Hepatocyte (in vitro differentiated cells): Measurements from ENCODE around the gene WDR1. TPM values are rescaled to one million over a fixed set of nuclear protein-coding genes. Genes with fewer than 3 reads are reported as not detected.

Source experiments
- DNase-seq: peaks from one replicate; pipeline ENCODE4 v3.0.0-alpha.2; 2016; ENCODE audit warnings: low spot score
- H2AFZ ChIP-seq: fragments of 200-600 bp; sonication (generic); 2 replicates; pipeline ENCODE4 v1.6.0; 2016; ENCODE audit warnings: antibody characterized with exemption, mild to moderate bottlenecking
- H3K27ac ChIP-seq: fragments of 200-600 bp; sonication (generic); 2 replicates; pipeline ENCODE4 v1.5.1; 2016; ENCODE audit warnings: mild to moderate bottlenecking
- H3K27me3 ChIP-seq: fragments of 200-600 bp; sonication (generic); 2 replicates; pipeline ENCODE4 v1.6.1; 2016
- H3K36me3 ChIP-seq: fragments of 200-600 bp; sonication (generic); replicated peaks from 2 replicates; pipeline ENCODE4 v1.5.1; 2016; ENCODE audit warnings: low read depth; ENCODE audit not compliant: insufficient read depth
- H3K4me1 ChIP-seq: fragments of 200-600 bp; sonication (generic); 2 replicates; pipeline ENCODE4 v1.5.1; 2016; ENCODE audit warnings: mild to moderate bottlenecking, moderate library complexity; ENCODE audit not compliant: insufficient read depth
- H3K4me2 ChIP-seq: fragments of 200-600 bp; sonication (generic); 2 replicates; pipeline ENCODE4 v1.6.0; 2016
- H3K4me3 ChIP-seq: fragments of 200-600 bp; sonication (generic); 2 replicates; pipeline ENCODE4 v1.5.1; 2016; ENCODE audit warnings: mild to moderate bottlenecking
- H3K79me2 ChIP-seq: fragments of 200-600 bp; sonication (generic); 2 replicates; pipeline ENCODE4 v1.6.0; 2017; ENCODE audit warnings: mild to moderate bottlenecking
- H3K9me2 ChIP-seq: fragments of 200-600 bp; sonication (generic); replicated peaks from 2 replicates; pipeline ENCODE4 v1.6.0; 2017; ENCODE audit warnings: mild to moderate bottlenecking; ENCODE audit not compliant: insufficient read depth
- H3K9me3 ChIP-seq: fragments of 200-600 bp; sonication (generic); 2 replicates; pipeline ENCODE4 v1.5.1; 2016; ENCODE audit warnings: low read depth, mild to moderate bottlenecking
- H4K20me1 ChIP-seq: fragments of 200-600 bp; sonication (generic); 2 replicates; pipeline ENCODE4 v1.6.0; 2016; ENCODE audit warnings: mild to moderate bottlenecking; ENCODE audit not compliant: insufficient read depth, poor library complexity, severe bottlenecking
- CTCF ChIP-seq: fragments of 200-600 bp; sonication (generic); IDR thresholded peaks from 2 replicates; pipeline ENCODE4 v1.5.1; 2016; ENCODE audit warnings: antibody characterized with exemption, mild to moderate bottlenecking; ENCODE audit not compliant: poor library complexity
- EZH2 ChIP-seq: fragments of 200-600 bp; sonication (generic); IDR thresholded peaks from 2 replicates; pipeline ENCODE4 v1.6.1; 2016; ENCODE audit warnings: antibody characterized with exemption, mild to moderate bottlenecking, borderline replicate concordance
- EZH2phosphoT487 ChIP-seq: fragments of 200-600 bp; sonication (generic); IDR thresholded peaks from one replicate; pipeline ENCODE4 v1.6.1; 2018; ENCODE audit warnings: antibody characterized with exemption, mild to moderate bottlenecking, low read depth, moderate library complexity; ENCODE audit not compliant: unreplicated experiment, severe bottlenecking
- whole genome bisulfite sequencing: methylation state at CpG from one replicate; pipeline ENCODE4 v1.1.6; 2016; ENCODE audit warnings: low lambda C conversion rate; ENCODE audit errors: missing lambda C conversion rate; 5-methylcytosine and 5-hydroxymethylcytosine counted together
- polyA plus RNA-seq: library from polyadenylated mRNA; unstranded; fragments of >200 nt; fragmentation: Nextera tagmentation; extraction: Ambion mirVana; gene quantifications from 2 replicates; pipeline ENCODE4 v1.2.1, GENCODE V29; 2016
- total RNA-seq: library from RNA; depleted of rRNA; stranded (reverse); fragments of >200 nt; gene quantifications from 2 replicates; pipeline ENCODE4 v1.2.3, GENCODE V29; 2014

The WDR1 gene
- total and polyA plus RNA-seq, 2 experiments from 2014 or later = 176 to 179 TPM

- no peaks in the 10 kb centered on the region for H3K36me3 ChIP-seq
- H3K27ac ChIP-seq = peak overlapping the region; percentile 69
- DNase-seq = peak; percentile 71
- peaks cover 83% of the 10 kb centered on the region for H3K79me2 ChIP-seq
- no peak overlapping the region for H3K4me2 ChIP-seq
- H4K20me1 ChIP-seq = peaks cover 55% of the 10 kb centered on the region
- no peak for TF ChIP-seq CTCF
- no peak for TF ChIP-seq EZH2phosphoT487
- TF ChIP-seq EZH2 = no peak
- peaks cover 31% of the 10 kb centered on the region for H3K4me1 ChIP-seq
- no peak overlapping the region for H3K4me3 ChIP-seq
- no peaks in the 10 kb centered on the region for H3K9me2 ChIP-seq
- no peak overlapping the region for H2AFZ ChIP-seq
- WGBS = 81% methylated on average over 12 of the region's 12 CpGs
- no peaks in the 10 kb centered on the region for H3K27me3 ChIP-seq
- H3K9me3 ChIP-seq = no peaks in the 10 kb centered on the region
Observed at GRCh38 chr4:10093801-10094552, 22.6 kb downstream of the WDR1 start.

DNA sequence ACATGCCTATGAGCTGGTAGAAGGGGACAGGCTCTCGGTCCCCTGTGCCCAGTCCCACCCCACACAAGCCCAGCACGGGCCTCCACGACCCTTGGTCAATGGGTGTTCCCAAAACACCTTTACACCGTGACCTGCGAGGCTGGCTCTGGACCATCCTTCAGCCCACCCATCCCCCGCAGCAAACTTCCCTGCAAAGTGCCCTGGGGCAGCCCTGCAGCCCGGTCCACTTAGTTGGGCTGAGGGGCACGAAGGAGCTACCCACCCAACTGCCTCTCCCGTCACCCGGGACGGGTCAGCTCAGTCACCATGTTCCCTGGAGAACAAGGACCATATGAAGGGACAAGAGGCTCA is 23.4 kb downstream of the WDR1 start:
- H2AFZ ChIP-seq = no peak overlapping the region
- H3K9me3 ChIP-seq = no peaks in the 10 kb centered on the region
- DNase-seq = no peak
- peaks cover 38% of the 10 kb centered on the region for H3K4me1 ChIP-seq
- H3K4me3 ChIP-seq = no peak overlapping the region
- H3K79me2 ChIP-seq = peaks cover 84% of the 10 kb centered on the region
- H3K27me3 ChIP-seq = no peaks in the 10 kb centered on the region
- H3K27ac ChIP-seq = peak overlapping the region; percentile 69
- H3K36me3 ChIP-seq = no peaks in the 10 kb centered on the region
- no peak overlapping the region for H3K4me2 ChIP-seq
- peaks cover 59% of the 10 kb centered on the region for H4K20me1 ChIP-seq
- 92% methylated on average over 11 of the region's 11 CpGs for WGBS
- H3K9me2 ChIP-seq = no peaks in the 10 kb centered on the region
- no peak for TF ChIP-seq EZH2phosphoT487
- no peak for TF ChIP-seq CTCF
- TF ChIP-seq EZH2 = no peak

DNA sequence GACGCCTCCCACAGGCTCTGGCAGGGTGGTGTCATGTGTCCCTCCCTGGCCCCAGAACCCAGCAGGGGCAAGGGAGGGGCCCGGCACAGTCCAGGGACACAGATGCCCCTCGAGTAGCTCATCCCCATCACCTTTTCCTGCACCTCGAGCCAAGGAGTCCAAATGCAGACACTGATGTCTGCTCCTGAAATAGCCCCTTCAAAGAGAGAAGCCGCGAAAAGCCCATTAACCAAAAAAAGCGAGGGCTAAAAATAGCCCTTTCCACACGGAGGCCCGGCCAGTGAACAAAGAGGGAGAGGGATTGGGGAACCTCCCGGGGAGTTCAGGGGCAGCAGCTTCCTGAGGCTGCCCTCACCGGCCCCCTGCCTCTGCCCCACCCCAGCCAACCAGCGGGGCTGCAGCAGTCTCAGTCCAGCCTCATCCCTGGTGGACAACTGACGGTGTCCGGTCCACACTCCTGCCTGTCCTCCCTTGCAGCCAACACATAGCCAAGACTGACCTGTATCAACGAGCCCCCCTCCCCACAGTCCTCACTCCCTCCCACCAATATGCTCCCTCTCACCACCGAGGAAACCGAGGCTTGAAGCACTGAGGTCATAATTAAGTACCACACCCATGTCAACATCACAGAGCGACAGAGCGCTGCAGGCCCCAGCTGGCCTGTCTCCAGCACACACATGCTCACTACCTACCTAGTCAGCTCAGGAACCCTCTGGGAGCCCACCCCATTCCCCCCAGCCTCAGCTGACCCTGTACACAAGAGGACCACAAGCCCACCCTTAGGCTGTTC is 23.9 kb downstream of the WDR1 start:
- peaks cover 60% of the 10 kb centered on the region for H4K20me1 ChIP-seq
- DNase-seq = no peak
- no peak overlapping the region for H3K4me3 ChIP-seq
- H3K79me2 ChIP-seq = peaks cover 82% of the 10 kb centered on the region
- peaks cover 39% of the 10 kb centered on the region for H3K4me1 ChIP-seq
- H3K9me2 ChIP-seq = no peaks in the 10 kb centered on the region
- 86% methylated on average over 19 of the region's 19 CpGs for WGBS
- H3K36me3 ChIP-seq = no peaks in the 10 kb centered on the region
- H3K9me3 ChIP-seq = no peaks in the 10 kb centered on the region
- peak overlapping the region; percentile 69 for H3K27ac ChIP-seq
- H3K27me3 ChIP-seq = no peaks in the 10 kb centered on the region
- H2AFZ ChIP-seq = no peak overlapping the region
- no peak overlapping the region for H3K4me2 ChIP-seq
- TF ChIP-seq CTCF (no peak), EZH2 (no peak), EZH2phosphoT487 (no peak)
